Endothelial cell (in vitro differentiated cells): ENCODE data around the gene SVEP1. TPM values are rescaled to one million over a fixed set of nuclear protein-coding genes. Genes with fewer than 3 reads are reported as not detected.
A peak's percentile ranks its signal among the peaks of the same experiment; 100 is the strongest.

Source experiments
- DNase-seq: peaks from one replicate; pipeline ENCODE4 v3.0.0; 2021; ENCODE audit warnings: low spot score
- H3K27ac Mint-ChIP-seq: one replicate; pipeline ENCODE4 v1.8.0; 2021; ENCODE audit warnings: mixed read lengths, inconsistent platforms; ENCODE audit not compliant: unreplicated experiment
- H3K27me3 Mint-ChIP-seq: one replicate; pipeline ENCODE4 v1.8.0; 2021; ENCODE audit warnings: mild to moderate bottlenecking, moderate library complexity, mixed read lengths, inconsistent platforms; ENCODE audit not compliant: unreplicated experiment
- H3K36me3 Mint-ChIP-seq: one replicate; pipeline ENCODE4 v1.8.0; 2021; ENCODE audit warnings: mild to moderate bottlenecking, low read depth, mixed read lengths, inconsistent platforms; ENCODE audit not compliant: unreplicated experiment
- H3K4me1 Mint-ChIP-seq: one replicate; pipeline ENCODE4 v1.8.0; 2021; ENCODE audit warnings: mild to moderate bottlenecking, mixed read lengths, inconsistent platforms; ENCODE audit not compliant: unreplicated experiment
- H3K4me3 Mint-ChIP-seq: one replicate; pipeline ENCODE4 v1.8.0; 2021; ENCODE audit warnings: mild to moderate bottlenecking, mixed read lengths, inconsistent platforms; ENCODE audit not compliant: unreplicated experiment
- H3K9me3 Mint-ChIP-seq: one replicate; pipeline ENCODE4 v1.8.0; 2021; ENCODE audit warnings: mixed read lengths, inconsistent platforms; ENCODE audit not compliant: unreplicated experiment
- total RNA-seq: library from RNA; stranded (reverse); fragmentation: NEBNext Ultra II Directional; extraction: Animal tissue kit (Norgen Biotek cat#: 25700); gene quantifications from one replicate; pipeline ENCODE4 v1.2.1, GENCODE V29; 2021; ENCODE audit not compliant: unreplicated experiment
- TF ChIP-seq, protein P1 (sequence below): fragments of 200-600 bp; sonication (generic); IDR thresholded peaks from one replicate; pipeline ENCODE4 v1.5.0; 2021; ENCODE audit warnings: antibody characterized with exemption; ENCODE audit not compliant: unreplicated experiment

The SVEP1 gene
- total RNA-seq, 1 donor from 2014 or later = 0.08 TPM

DNA sequence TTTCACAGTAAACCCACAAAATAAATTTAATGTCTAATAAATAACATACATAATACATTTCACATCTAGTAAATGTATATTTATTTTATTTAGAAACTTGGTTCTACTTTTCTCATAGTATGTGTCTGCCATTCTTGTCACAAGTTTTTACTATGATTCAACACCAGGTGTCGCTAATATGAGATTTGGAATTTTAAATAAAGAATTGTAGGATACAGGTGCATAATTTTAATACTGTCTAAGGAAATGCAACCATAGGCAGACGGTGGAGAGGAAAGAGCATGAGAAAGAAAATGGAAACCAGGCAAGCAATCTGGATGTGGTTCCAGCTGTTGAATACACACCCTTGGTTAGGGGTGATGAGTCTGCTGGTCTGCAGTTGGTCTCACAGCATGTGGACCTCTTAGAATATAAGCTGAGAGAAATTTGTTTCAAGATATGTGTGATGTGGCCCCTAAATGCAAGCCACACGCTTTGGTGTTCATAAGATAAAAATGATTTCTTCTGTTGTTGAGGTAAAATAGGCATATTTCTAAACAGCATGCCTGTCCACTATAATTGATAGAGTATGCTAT lies 127.2 kb downstream of the SVEP1 start:
- no peak for DNase-seq
- H3K27ac Mint-ChIP-seq = no peak overlapping the region
- TF ChIP-seq, protein P1, sequence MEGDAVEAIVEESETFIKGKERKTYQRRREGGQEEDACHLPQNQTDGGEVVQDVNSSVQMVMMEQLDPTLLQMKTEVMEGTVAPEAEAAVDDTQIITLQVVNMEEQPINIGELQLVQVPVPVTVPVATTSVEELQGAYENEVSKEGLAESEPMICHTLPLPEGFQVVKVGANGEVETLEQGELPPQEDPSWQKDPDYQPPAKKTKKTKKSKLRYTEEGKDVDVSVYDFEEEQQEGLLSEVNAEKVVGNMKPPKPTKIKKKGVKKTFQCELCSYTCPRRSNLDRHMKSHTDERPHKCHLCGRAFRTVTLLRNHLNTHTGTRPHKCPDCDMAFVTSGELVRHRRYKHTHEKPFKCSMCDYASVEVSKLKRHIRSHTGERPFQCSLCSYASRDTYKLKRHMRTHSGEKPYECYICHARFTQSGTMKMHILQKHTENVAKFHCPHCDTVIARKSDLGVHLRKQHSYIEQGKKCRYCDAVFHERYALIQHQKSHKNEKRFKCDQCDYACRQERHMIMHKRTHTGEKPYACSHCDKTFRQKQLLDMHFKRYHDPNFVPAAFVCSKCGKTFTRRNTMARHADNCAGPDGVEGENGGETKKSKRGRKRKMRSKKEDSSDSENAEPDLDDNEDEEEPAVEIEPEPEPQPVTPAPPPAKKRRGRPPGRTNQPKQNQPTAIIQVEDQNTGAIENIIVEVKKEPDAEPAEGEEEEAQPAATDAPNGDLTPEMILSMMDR = peak; percentile 76
- H3K4me1 Mint-ChIP-seq = no peaks in the 10 kb centered on the region
- no peaks in the 10 kb centered on the region for H3K27me3 Mint-ChIP-seq
- no peaks in the 10 kb centered on the region for H3K9me3 Mint-ChIP-seq
- no peak overlapping the region for H3K4me3 Mint-ChIP-seq
- H3K36me3 Mint-ChIP-seq = no peaks in the 10 kb centered on the region

DNA sequence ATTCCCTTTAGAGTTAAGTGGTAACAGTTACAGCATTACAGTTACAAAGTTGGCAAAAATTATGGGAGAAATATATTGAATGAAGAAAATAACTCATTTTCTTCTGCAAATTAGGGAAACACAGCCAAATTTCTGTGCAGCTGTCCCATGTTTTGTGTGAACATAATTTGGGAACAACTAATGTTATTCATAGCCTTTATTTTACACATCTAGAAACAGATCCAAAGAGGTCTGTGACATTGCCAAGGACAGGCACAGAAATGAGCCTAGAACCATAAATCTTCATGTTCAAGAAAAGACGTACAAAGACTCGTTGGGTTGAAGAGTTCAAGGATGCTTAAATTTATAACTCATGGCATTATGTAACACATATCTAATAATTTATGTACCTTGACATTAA lies 127.8 kb downstream of the SVEP1 start:
- H3K27me3 Mint-ChIP-seq = no peaks in the 10 kb centered on the region
- H3K36me3 Mint-ChIP-seq = no peaks in the 10 kb centered on the region
- no peak for DNase-seq
- no peaks in the 10 kb centered on the region for H3K4me1 Mint-ChIP-seq
- no peaks in the 10 kb centered on the region for H3K9me3 Mint-ChIP-seq
- no peak overlapping the region for H3K27ac Mint-ChIP-seq
- TF ChIP-seq, protein P1 = no peak
- H3K4me3 Mint-ChIP-seq = no peak overlapping the region

DNA sequence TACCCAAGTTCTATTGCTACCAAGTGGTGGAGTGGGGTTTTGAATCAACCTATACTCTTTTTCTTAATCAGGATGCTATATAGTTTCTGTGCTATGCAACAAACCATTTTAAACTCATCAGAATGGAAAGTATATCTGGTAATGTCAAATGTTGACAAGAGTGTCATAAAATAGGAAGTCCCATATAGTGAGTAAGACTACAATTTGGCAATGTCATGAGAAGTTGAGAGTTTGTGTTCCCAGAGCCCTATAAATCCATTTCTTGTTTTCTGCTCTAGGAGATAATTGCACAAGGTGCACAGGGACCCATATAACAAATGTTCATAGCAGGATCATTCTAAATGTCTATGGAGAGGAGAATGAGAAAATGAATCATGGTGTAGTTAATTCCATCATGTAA lies 132.1 kb downstream of the SVEP1 start:
- H3K9me3 Mint-ChIP-seq = no peaks in the 10 kb centered on the region
- peaks cover 6% of the 10 kb centered on the region for H3K36me3 Mint-ChIP-seq
- DNase-seq = no peak
- H3K4me1 Mint-ChIP-seq = no peaks in the 10 kb centered on the region
- TF ChIP-seq, protein P1 = no peak
- H3K27me3 Mint-ChIP-seq = no peaks in the 10 kb centered on the region
- H3K27ac Mint-ChIP-seq = no peak overlapping the region
- H3K4me3 Mint-ChIP-seq = no peak overlapping the region

DNA sequence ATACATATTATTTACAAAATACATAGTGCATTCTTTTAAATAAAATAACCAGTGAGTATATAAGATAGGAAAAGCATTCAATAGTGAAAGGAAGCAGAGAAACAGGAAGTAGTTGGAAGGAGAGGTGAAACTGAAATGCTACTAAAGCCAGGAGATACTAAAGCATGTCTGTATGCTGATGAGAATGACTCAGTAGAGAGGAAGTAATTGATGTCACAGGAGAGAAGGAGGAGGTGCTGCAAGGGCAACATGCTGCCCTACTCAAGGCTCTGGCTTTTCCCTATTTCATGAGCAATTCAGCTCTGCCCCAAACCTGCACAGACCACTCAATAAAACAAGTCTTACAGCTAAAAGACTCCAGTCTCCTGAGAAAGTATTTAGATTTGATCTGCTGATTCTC lies 133.4 kb downstream of the SVEP1 start:
- Mint-ChIP-seq H3K4me3 (no peak overlapping the region), H3K36me3 (peaks cover 6% of the 10 kb centered on the region), H3K27ac (no peak overlapping the region), H3K27me3 (no peaks in the 10 kb centered on the region), H3K4me1 (no peaks in the 10 kb centered on the region), H3K9me3 (no peaks in the 10 kb centered on the region)
- TF ChIP-seq, protein P1 = no peak
- no peak for DNase-seq

DNA sequence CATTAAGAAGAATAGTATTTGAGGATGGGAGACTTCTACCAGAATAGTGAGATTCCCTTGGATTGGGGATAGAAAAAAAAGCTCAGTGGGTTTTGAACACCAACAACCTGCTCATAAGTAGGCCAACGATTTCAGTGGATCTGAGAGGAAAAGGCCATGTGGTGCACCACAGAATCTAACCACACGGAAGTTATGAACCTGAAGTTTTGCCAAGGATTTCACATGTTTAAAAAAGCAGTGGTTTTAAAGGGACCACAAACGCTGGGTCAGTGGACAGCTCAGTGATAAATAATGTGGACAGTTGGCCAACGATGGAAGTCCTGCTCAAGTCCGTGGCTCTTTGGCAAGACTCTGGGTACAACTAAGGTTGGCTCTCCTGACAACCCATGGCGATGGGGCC lies 134.6 kb downstream of the SVEP1 start:
- Mint-ChIP-seq H3K36me3 (peaks cover 6% of the 10 kb centered on the region), H3K27ac (no peak overlapping the region)
- TF ChIP-seq, protein P1 = no peak

More for the DNA sequence above, 134.6 kb downstream of the SVEP1 start:
- Mint-ChIP-seq H3K9me3 (no peaks in the 10 kb centered on the region), H3K4me3 (no peak overlapping the region), H3K4me1 (no peaks in the 10 kb centered on the region), H3K27me3 (no peaks in the 10 kb centered on the region)
- no peak for DNase-seq
